CD4-positive, alpha-beta T cell treated with Interleukin-10 for 1 hour (primary cell): ENCODE data around the gene ZMYND10.

Experiments
- DNase-seq: peaks from one replicate; pipeline ENCODE4 v3.0.0-alpha.2; 2020

Gene ZMYND10

DNA sequence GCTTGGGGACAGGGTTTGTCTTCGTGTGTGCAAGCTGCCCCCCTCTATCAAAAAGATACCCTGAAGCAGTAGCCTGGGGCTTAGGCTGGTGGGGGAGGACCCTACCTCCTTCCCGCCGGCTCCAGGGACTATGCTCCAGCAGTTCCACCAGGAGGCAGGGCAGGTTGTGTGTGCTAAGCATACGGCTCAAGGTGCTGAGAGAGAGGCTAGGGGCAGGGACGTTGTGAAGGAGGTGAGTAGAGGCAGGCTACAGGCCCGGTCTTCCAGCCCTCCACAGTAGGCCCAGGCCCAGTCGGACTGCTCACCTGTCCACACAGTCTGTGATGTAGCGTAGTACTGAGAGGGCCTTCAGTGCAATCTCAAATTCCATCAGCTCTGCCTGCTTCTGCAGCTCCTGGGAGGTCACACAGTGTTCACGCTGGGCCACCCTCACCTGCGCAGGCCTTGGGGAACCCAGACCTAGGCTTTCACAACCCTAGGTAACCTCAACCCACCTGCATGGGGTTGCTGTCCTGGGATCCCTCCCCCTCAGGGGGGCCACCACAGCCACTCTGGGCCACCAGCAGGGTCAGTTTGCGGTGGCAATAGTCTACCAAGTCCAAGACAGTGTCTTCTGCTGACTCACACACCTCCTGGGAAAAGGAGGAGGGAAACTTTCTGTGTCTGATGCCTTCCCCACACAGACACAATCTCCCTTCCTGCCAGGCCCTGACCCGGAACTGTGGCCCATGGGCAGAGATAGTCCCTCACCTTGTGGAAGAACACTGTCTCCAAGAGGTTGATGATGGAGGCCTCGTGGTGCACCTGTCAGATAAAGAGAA lies 2.5 kb downstream of the ZMYND10 start:
- DNase-seq = no peak

DNA sequence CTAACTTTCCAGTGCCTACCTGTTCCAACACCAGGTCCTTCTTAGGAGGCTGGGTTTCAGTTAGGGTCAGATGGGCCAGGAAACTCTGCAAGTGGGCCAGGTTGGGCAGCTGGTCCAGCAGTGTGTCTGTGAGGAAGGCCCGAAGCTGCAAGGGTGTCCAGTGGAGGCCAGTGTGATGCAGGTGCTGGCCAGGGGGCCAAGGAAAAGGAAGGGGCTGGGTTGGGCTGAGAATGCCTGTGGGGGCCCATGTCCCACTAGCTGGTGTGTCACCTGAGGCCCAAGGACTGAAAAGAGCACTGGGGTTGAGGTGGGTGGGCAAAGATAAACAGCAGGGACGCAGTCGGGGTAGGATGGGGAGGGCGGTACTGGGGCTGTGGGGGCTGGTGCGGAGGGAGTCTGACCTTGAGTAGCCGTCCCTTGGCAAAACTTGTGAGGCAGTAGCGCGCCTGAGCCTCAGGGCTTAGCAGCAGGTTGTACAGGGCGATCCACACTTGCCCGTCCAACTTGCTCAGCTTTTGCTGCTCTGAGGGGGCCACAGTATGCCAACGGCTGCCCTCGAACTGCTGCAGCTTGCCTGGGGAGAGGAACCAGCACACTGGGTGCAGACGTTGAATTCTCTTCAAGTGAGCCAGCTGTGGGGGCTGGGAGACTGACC lies 3.4 kb downstream of the ZMYND10 start:
- DNase-seq = no peak

DNA sequence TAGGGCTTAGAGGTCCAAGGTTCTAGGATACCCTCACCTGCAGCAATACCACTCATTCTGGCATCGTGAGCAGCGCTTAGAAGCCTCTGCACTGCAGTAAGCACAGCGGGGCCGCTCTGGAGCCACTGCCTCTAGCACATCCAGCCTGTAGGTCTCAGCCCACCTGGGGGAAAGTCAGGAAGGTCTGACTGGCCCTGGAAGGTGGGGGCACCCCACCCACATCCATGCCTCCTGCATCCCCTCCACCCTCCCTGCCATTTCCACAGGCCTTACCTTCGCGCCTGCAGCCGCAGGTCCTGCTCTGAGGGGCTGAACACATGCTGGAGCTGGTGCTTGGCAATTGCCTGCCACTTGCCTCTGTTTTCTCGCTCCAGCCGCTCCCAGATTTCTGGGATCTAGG lies 4.0 kb downstream of the ZMYND10 start:
- DNase-seq = no peak

DNA sequence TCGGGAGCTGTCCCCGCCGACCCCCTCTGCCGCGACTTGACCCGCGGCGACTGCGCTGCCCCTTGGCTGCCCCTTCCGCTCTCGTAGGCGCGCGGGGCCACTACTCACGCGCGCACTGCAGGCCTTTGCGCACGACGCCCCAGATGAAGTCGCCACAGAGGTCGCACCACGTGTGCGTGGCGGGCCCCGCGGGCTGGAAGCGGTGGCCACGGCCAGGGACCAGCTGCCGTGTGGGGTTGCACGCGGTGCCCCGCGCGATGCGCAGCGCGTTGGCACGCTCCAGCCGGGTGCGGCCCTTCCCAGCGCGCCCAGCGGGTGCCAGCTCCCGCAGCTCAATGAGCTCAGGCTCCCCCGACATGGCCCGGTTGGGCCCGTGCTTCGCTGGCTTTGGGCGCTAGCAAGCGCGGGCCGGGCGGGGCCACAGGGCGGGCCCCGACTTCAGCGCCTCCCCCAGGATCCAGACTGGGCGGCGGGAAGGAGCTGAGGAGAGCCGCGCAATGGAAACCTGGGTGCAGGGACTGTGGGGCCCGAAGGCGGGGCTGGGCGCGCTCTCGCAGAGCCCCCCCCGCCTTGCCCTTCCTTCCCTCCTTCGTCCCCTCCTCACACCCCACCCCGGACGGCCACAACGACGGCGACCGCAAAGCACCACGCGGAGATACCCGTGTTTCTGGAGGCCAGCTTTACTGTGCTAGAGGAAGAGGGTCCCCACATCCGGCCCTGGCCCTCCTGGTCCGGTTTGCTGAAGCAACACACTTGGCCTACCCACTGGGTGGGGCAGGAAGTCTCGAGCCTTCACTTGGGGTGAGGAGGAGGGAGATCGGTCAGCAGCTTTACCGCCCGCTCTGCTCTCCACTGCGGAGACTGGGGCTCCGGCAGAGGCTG lies 4.8 kb downstream of the ZMYND10 start, which contains the start of gene RASSF1:
TSS of gene RASSF1 (minus strand) at position 389 of the 882 bp plus-strand sequence. CDS start at position 358, 31 bp downstream.
- DNase-seq = peak; percentile 78

DNA sequence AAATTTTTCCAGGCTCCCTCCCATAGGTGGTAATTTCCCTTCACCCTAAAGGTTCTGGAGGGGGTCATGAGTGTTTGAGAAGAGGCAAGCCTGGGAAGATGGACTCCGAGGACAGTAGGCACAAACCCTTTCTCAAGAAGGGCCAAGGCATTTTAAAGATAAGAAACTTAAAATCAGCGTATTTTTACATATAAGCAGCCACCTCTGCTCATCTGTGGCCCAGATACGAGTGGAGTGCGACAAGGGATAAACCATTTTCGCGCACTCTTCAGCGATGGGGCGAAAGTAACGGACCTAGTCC lies 5.4 kb downstream of the ZMYND10 start:
- no peak for DNase-seq

DNA sequence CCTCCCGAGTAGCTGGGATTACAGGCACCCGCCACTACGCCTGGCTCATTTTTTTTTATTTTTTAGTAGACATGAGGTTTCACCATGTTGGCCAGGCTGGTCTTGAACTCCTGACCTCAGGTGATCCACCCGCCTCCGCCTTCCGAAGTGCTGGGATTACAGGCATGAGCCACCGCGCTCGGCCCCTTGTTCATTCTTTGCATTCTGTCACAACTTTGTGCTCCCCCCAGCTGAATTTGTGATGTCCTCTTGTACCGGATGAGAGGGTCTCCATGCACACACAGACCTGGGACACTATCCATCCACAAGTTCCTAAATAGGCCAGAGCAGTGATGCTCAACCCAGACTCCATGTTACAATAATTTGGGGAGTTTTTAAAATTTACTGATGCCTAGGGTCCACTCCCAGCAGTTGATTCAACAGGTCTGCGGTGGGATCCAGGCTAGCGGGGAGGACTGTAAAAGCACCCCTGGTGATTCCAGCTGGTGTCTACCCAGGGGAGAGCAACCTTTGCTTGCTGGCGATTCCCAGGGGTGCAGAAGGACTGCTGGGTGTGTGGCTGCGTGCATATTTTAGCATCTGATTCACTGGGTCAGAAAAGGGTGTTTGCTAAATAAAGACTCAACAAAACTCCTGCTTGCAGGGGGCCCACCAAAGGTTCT lies 5.9 kb downstream of the ZMYND10 start:
- no peak for DNase-seq

DNA sequence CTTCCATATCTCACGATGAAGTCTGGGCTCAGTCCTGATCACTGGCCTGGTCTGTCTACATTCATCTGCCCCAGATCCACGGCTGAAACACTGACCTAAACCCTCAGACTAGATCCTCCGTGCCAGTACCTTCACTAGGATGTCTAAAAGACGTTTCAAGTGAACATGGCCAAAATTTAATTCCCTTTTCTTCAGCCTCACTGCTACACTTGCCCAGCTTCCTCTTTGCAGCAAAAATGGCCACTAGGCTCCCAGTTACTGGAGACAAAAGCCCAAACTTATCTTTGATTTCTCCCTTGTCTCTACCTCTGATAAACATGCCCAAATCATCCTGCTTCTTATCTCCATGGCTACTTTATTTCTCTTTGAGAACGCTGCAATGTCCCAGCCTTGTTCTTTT lies 6.6 kb downstream of the ZMYND10 start:
- no peak for DNase-seq

DNA sequence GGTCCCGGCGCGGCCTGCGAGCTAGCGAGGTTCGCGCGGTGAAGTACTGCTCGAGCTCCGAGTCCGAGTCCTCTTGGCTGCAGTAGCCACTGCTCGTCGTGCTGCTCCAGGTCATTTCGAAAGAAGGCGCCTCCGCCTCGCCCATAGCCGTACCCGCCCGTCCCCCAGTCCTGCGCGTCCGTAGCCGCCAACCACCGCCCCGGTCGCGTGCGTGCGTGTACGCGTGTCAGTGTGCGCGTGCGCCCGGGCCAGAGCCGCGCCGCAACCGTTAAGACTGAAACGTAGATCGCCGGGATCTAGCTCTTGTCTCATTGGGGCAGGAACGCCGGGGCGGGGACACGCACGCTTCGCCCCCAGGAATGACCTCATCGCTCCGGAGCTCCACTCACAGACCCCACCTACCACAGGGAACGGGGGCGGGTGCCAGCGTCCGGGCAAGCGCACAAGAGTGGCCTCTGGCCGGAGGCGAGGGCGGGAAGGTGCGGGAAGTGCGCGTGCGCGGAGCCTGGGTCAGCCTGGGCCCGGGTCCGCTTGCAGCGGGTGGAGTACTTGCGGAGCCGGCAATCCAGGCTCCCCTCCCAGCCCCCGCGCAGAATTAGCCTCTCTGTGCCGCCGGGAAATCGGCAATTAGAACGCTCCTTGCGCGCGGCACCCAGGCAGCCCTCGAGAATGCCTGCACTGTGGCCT lies 8.2 kb downstream of the ZMYND10 start:
- DNase-seq = peak; percentile 95

DNA sequence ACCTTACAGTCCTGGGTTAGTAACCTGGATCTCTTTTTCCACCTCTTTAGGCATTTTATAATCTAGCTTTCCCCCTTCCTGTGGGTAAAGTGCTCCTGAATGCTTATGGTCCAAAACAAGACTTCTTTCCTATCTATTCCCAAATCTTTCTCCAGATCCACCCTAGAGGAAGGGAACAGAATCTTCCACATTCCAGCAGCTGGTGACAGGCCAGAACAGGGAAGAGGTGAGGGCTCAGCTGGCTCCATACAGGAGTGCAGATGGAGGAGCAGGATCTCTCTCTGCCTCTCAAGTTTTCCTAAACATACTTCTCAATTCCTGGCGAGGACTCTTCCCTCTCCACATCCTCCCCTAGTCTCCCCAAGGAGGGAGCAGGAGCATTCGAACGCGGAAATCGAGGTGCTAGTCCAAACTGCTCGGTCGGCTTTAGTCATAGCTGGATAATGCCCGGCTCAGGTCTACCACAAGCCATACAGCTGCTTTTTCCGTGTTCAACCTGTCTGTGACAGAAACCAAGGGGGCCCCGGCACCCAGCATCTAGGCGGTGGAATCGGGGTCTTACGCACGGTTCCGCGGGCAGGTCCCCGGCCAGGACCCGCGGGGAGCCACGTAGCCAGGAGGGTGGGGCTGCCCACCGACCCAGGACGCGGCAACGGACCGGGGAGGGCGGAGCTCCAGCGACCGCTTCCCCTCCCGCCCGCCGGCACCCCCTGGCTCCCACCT lies 8.9 kb downstream of the ZMYND10 start:
- no peak for DNase-seq

DNA sequence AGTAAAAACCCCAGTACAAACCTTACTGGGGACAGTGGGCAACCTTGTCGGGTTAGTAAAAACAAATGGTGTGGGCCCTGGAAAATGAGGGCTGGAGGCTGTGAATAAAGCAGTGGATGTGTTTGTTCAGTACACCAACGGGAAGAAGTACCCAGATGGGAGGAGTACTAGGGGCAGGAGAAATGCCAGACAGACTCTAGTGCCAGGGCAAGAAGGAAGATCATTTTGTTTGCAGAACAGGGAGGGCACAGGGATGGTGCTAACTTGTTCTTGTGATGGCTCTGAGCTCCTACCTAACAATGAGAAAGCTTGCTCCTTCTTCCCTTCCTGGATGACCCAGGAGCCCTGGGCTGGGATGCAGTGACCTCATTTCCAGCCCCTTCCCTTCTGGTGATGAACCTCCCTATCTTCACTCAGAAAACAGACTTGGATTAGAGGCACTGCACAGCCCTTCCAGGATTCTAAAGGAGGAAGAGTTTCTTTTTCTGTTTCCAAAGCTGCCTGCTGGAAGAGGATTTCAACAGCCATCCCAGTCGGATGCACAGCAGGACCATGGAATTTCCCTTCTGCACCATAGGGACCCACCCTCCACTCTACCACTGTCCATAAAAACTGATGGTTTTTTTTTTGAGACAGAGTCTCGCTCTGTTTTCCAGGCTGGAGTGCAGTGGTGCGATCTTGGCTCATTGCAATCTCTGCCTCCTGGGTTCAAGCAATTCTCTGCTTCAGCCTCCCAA lies 11.0 kb downstream of the ZMYND10 start:
- DNase-seq = no peak

DNA sequence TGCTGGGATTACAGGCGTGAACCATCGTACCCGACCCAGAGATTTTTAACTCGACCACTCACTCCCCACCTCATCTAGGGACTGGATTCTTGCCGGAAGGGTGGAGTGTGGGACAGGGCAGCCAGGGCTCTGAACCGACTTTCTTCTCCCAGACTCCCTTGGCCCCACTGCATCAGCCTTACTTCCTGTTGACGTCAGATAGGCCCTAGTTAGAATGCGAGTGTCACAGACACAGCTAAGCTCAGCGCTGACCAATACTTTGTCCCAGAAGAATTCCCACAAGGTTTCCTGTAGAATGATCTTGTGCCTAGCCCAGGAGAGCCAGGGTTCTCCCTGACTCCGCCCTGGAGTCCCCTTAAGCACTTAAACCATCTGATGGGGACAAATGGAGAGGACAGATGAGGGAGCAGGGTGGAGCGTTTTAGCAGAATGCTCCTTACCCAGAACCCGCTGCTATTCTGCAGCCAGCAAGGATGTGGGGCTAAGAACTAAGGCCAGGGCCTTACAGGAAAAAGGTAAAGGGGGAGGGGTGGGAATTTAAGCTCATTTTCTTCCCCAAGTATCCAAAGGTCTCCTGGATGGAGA lies 11.7 kb downstream of the ZMYND10 start:
- peak; percentile 35 for DNase-seq

DNA sequence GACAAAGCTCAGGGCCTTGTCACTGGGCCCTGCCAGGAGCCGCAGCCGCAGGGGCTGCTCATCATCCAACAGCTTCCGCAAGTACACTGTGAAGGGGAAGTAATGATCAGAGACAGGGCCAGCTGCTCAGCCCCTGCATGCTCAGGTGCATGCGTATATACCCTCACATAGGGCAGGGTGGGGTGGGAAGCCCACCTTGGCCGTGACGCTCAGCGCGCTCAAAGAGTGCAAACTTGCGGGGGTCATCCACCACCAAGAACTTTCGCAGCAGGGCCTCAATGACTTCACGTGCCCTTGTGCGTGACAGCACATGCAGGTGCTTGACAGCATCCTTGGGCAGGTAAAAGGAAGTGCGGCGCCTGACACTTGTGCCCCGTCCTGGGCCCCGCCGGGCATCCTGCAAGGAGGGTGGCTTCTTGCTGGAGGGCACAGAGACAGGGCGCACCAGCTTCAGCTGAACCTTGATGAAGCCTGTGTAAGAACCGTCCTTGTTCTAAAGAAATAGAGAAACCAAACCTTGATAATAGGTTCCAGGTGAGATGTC lies 14.1 kb downstream of the ZMYND10 start:
- DNase-seq = no peak

DNA sequence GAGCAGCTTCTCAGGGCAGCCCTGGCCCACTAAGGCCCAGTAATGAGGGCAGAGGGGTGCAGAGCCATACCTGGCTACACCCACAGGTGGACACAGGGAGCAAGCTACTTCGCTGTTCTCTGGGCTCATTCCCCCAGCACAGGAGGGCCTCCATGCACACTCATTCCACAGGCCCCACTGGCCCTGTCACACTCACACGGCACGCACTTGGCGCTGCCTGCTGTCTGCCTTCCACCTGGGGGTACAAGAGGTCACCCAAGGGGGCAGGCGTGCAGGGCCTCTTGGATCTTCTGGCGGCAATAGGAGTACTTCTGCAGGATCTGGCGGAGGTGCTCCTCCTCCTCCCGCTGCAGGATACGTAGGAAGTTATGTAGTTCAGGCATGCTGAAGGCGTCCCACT lies 15.2 kb downstream of the ZMYND10 start:
- DNase-seq = no peak

DNA sequence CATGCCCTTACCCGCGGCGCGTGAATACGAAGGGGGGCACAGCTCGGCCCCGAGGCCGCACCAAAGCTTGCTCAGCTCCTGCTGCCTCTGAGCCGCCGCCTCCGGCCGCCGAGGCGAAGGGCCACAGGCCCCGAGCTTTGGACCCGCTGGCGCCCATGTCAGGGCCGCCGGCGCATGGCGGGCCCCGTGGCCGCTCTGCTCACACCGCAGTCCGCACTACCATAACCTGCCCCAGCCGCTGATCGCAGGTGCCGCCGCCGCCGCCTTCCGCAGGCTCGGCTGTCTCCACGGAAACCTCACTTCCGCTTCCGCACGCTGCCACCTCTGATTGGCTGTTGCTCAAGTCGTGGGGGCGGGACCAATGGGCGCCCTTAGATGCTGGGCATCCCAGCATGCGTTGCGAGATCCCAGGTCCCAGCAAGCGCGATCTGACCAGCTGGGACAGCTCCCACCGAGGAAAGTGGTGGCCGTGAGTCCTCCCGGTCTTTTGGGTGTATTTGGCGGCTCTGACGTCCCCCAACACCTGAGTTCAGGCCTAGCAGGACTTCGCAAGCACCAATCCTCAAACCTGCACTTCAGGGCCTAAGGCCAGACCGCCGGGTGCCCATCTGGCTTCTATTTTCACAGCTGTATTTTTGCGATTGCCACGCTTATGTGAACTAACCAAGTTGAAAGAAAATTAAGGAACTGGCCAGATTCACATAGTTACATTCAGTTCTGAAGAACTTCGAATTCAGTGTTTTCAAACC lies 17.4 kb downstream of the ZMYND10 start, which contains the start of gene TUSC2:
TSS of gene TUSC2 (minus strand) at position 281 of the 749 bp plus-strand sequence. CDS start at position 157, 124 bp downstream.
- DNase-seq = peak; percentile 95

DNA sequence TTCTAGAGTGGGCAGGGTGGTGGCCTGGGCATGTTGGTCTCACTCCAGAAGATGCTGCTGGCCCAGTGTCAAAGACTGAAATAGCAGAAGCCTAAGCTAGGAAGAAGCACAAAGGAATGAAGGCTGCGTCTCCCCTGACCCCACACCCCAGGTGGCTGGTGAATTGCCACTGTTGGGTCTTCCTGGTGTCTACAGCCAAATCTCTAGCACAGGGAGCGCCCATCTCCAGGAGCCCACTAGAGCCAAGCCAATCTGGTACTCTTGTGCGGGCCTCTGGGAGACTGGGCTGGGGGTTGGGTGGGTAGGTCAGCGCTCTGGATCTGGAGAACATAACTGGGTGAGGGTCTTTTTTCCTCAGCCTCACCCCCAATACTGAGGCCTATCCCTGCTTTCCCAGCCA lies 18.4 kb downstream of the ZMYND10 start:
- DNase-seq = no peak

DNA sequence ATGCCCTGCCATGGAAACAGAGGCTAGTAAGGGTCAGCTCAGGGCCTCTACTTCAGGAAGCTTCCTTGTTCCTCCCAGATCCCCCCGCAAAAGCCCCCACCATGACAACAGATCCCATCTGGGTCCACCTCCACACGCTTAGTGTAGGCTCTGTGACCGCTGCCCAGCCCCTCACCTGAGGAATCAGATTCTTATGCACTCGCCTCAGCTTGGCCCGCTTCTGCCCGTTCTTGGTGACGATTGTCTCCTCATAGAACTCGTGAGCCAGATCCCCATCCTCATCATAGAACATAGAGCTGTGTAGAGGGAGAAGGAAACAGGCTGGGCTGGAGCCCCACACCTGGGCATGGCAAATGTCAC lies 19.4 kb downstream of the ZMYND10 start:
- no peak for DNase-seq

DNA sequence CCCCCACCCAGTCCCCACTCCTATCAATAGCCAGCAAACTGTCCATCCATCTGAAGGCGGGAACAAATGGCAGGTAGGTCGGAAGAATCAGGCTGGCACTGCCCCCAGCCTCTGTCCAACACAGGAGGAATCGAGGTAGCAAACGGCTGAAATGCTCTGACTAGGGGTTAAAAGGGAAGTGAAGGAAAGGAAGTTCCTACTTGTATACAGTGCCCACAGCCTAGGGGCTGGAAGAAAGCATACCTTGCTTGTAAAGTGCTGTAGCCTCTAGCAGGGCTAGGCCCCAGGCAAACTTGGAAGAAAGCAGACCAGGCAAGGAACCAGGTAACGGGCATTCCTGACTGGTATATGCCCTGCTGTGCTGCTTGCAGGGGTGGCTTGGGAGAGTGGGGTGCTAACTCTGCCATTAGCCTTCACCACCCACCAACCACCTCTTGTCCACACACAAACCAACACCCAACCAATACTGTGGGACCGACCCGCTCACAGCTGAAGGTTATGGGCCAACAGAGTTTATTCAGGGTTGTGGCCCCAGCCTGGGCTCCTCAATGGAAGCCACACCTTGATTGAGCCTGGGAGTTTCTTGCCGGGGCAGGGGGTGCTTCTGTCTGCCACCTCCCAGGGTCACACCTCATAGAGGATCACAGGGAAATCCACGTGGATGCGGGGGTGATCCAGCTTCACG lies 19.9 kb downstream of the ZMYND10 start:
- DNase-seq = no peak

DNA sequence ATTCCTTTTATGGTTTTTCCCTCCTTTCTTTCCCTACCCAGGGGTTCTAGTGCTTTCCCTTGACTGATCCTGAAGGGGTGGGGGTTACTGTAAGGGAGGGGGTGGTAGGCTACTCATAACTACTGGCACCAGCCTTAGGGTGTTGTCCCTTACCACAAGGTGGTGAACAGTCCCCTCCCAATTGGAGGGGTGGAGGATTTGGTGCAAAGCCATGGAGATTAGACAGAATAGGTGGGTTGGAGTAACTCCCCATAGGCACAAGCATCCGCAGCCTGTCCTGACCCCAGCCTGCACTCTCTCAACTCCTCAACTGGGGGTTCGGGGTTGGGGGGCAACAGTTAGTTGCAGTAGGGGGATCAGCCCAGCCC lies 20.4 kb downstream of the ZMYND10 start:
- DNase-seq = no peak
